HG03045 (cell line): ENCODE data around the gene SLC17A2.

Experiments
- ATAC-seq: cut with Tn5 transposase; IDR thresholded peaks from one replicate; pipeline ENCODE4 v1.9.1; 2021; ENCODE audit warnings: mild to moderate bottlenecking, moderate library complexity; ENCODE audit not compliant: unreplicated experiment

The SLC17A2 gene

GRCh38 chr6:25888626-25889025 lies 41.9 kb downstream of the SLC17A2 start:
- ATAC-seq: no peak

- no peak for ATAC-seq
Observed at GRCh38 chr6:25886066-25886465, 44.4 kb downstream of the SLC17A2 start.

GRCh38 chr6:25883991-25884390 lies 46.5 kb downstream of the SLC17A2 start:
- ATAC-seq: no peak

- no peak for ATAC-seq
Observed at GRCh38 chr6:25883536-25883935, 47.0 kb downstream of the SLC17A2 start.

GRCh38 chr6:25882051-25882496 lies 48.4 kb downstream of the SLC17A2 start:
- no peak for ATAC-seq

GRCh38 chr6:25880601-25881000 lies 49.9 kb downstream of the SLC17A2 start:
- ATAC-seq: no peak

- no peak for ATAC-seq
Observed at GRCh38 chr6:25878721-25879322, 51.7 kb downstream of the SLC17A2 start.

- ATAC-seq: no peak
Observed at GRCh38 chr6:25875926-25876602, 54.4 kb downstream of the SLC17A2 start.

- no peak for ATAC-seq
Observed at GRCh38 chr6:25875563-25875905, 55.0 kb downstream of the SLC17A2 start.

GRCh38 chr6:25874822-25875562 lies 55.5 kb downstream of the SLC17A2 start:
- no peak for ATAC-seq

- no peak for ATAC-seq
Observed at GRCh38 chr6:25874118-25874517, 56.4 kb downstream of the SLC17A2 start, which contains the start of gene SLC17A3. TSS of gene SLC17A3 (minus strand) at chr6:25874243. CDS start at chr6:25868387, 5,856 bp downstream.

- ATAC-seq: no peak
Observed at GRCh38 chr6:25872814-25873213, 57.7 kb downstream of the SLC17A2 start.

- ATAC-seq: no peak
Observed at GRCh38 chr6:25869840-25870239, 60.7 kb downstream of the SLC17A2 start.

GRCh38 chr6:25868436-25869183 lies 61.9 kb downstream of the SLC17A2 start:
- ATAC-seq: no peak

GRCh38 chr6:25866011-25866410 lies 64.5 kb downstream of the SLC17A2 start:
- ATAC-seq: no peak

GRCh38 chr6:25863360-25863759 lies 67.1 kb downstream of the SLC17A2 start:
- ATAC-seq: no peak
